Thyroid gland (tissue), 4 donors: ENCODE data around the gene ENTPD7.

Source experiments
- CTCF ChIP-seq, 6 experiments: fragments of 200-600 bp in 3 of 6; fragments of 450-650 bp in 3 of 6; sonication (generic) in 3 of 6; IDR thresholded peaks; one replicate each; pipeline ENCODE4 v1.5.1; 2016 to 2019; ENCODE audit warnings: antibody characterized with exemption in 6 of 6, mild to moderate bottlenecking in 2 of 6, inconsistent platforms in 1 of 6, moderate library complexity in 1 of 6
- POLR2A ChIP-seq, 2 donors: fragments of 450-650 bp; IDR thresholded peaks; one replicate each; pipeline ENCODE4 v1.6.1; 2017; ENCODE audit warnings: antibody characterized with exemption in 2 of 2, mild to moderate bottlenecking in 2 of 2, moderate library complexity in 1 of 2

GRCh38 chr10:99673492-99673891, 14.2 kb downstream of the ENTPD7 start:
- no peak for TF ChIP-seq POLR2A (IDR thresholded peaks at IDR 0.05)
- TF ChIP-seq CTCF (IDR thresholded peaks at IDR 0.05), result no peak
